T-helper 2 cell (primary cell): ENCODE data around the gene KLF11.

Source experiments
- DNase-seq, 5 experiments: peaks; one replicate each; pipeline versions ENCODE4 v3.0.0 to v3.0.0-alpha.2; 2012 to 2022

The KLF11 gene

GRCh38 chr2:10043906-10044601 is 704 bp downstream of the KLF11 start:
- DNase-seq: peak; percentile 81 to 98 (median 96)

GRCh38 chr2:10045561-10046355 is 2.4 kb downstream of the KLF11 start:
- no peak for DNase-seq

GRCh38 chr2:10046931-10047330 is 3.6 kb downstream of the KLF11 start:
- DNase-seq: no peak

- DNase-seq: no peak
Observed at GRCh38 chr2:10047616-10048500, 4.5 kb downstream of the KLF11 start.

- DNase-seq: peak in 2 of 5 experiments; percentile 29 to 70
Observed at GRCh38 chr2:10048501-10049171, 5.3 kb downstream of the KLF11 start.

- no peak for DNase-seq
Observed at GRCh38 chr2:10052216-10052615, 8.9 kb downstream of the KLF11 start.

- no peak for DNase-seq
Observed at GRCh38 chr2:10053351-10053750, 10.0 kb downstream of the KLF11 start.

- no peak for DNase-seq
Observed at GRCh38 chr2:10054424-10054823, 11.1 kb downstream of the KLF11 start.

GRCh38 chr2:10054976-10055375 is 11.6 kb downstream of the KLF11 start:
- DNase-seq: no peak

- no peak for DNase-seq
Observed at GRCh38 chr2:10056439-10056838, 13.1 kb downstream of the KLF11 start.

GRCh38 chr2:10057231-10058107 is 14.1 kb downstream of the KLF11 start:
- DNase-seq: no peak

- no peak for DNase-seq
Observed at GRCh38 chr2:10058251-10059015, 15.1 kb downstream of the KLF11 start.

- DNase-seq: no peak
Observed at GRCh38 chr2:10059016-10059351, 15.6 kb downstream of the KLF11 start.

- DNase-seq: no peak
Observed at GRCh38 chr2:10059552-10060335, 16.4 kb downstream of the KLF11 start.

- no peak for DNase-seq
Observed at GRCh38 chr2:10061221-10061925, 18.0 kb downstream of the KLF11 start.

- no peak for DNase-seq
Observed at GRCh38 chr2:10062931-10063365, 19.6 kb downstream of the KLF11 start.

- no peak for DNase-seq
Observed at GRCh38 chr2:10063566-10063965, 20.2 kb downstream of the KLF11 start.

- DNase-seq: no peak
Observed at GRCh38 chr2:10064932-10065772, 21.8 kb downstream of the KLF11 start.

GRCh38 chr2:10065773-10066055 is 22.4 kb downstream of the KLF11 start:
- DNase-seq: no peak
